ENCODE data around the gene PBX3. TPM values are rescaled to one million over a fixed set of nuclear protein-coding genes. Genes with fewer than 3 reads are reported as not detected.

The PBX3 gene
- total RNA-seq, 4 donors from 2014 or later = 5.1 to 360 (median 44.1) TPM

DNA sequence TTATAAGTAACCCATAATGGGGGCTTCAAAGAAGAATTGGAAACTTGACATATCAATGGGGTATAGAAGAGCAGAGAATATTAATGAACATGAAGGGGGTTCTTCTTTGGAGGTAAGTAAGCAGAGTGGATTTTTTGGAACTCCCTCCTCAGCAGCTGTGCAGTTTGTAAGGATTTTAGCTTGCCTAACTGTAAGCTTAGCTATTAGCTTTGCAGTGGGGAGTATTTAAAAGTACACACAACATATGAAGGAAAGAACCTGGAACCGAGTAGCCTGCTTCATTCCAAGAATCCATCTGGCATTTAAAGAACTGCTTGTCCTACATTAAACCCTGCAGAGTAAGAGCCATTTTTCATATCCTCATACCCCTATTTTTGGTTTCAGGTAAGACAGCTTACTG is 2.2 kb upstream of the PBX3 start:
- Histone ChIP-seq H3K27me3 (no peaks in the 10 kb centered on the region), H3K36me3 (no peaks in the 10 kb centered on the region), H3K9me3 (no peaks in the 10 kb centered on the region), H3K4me1 (no peaks in the 10 kb centered on the region), H3K27ac (no peak overlapping the region), H3K4me3 (no peak overlapping the region)
- DNase-seq = no peak
- intact Hi-C loops (cut with DNase I; ENCODE audit: low total_unique reads) = no loop called here
- TF ChIP-seq, protein P1, sequence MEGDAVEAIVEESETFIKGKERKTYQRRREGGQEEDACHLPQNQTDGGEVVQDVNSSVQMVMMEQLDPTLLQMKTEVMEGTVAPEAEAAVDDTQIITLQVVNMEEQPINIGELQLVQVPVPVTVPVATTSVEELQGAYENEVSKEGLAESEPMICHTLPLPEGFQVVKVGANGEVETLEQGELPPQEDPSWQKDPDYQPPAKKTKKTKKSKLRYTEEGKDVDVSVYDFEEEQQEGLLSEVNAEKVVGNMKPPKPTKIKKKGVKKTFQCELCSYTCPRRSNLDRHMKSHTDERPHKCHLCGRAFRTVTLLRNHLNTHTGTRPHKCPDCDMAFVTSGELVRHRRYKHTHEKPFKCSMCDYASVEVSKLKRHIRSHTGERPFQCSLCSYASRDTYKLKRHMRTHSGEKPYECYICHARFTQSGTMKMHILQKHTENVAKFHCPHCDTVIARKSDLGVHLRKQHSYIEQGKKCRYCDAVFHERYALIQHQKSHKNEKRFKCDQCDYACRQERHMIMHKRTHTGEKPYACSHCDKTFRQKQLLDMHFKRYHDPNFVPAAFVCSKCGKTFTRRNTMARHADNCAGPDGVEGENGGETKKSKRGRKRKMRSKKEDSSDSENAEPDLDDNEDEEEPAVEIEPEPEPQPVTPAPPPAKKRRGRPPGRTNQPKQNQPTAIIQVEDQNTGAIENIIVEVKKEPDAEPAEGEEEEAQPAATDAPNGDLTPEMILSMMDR (IDR thresholded peaks at IDR 0.05) = no peak
- TF ChIP-seq POLR2A (IDR thresholded peaks at IDR 0.05) = no peak

DNA sequence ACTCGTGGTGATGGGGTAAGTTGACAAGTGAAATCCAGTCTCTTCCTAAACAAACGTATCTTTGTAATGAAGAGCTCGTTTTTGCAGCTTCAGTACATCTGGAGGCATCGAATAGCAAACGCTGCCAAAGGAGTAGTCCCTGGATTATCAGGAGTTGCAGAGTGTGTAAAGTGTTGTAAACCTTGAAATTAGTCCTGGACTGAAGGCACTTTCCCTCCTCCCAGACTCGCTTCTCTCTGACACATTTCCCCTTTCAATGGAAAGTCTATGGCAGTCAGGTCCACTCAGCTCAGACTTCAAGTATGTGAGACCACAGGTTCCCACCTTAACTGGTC is 1.5 kb upstream of the PBX3 start:
- H3K27me3 ChIP-seq = no peaks in the 10 kb centered on the region
- TF ChIP-seq POLR2A (IDR thresholded peaks at IDR 0.05) = no peak
- TF ChIP-seq, protein P1 (IDR thresholded peaks at IDR 0.05) = no peak
- peak overlapping the region; percentile 37 to 74 for H3K4me3 ChIP-seq
- H3K27ac ChIP-seq = peak overlapping the region; percentile 88 to 92
- no peak for DNase-seq
- H3K9me3 ChIP-seq = no peaks in the 10 kb centered on the region
- H3K4me1 ChIP-seq = no peaks in the 10 kb centered on the region
- H3K36me3 ChIP-seq = no peaks in the 10 kb centered on the region
- intact Hi-C loops (cut with DNase I; ENCODE audit: low total_unique reads) = no loop called here

DNA sequence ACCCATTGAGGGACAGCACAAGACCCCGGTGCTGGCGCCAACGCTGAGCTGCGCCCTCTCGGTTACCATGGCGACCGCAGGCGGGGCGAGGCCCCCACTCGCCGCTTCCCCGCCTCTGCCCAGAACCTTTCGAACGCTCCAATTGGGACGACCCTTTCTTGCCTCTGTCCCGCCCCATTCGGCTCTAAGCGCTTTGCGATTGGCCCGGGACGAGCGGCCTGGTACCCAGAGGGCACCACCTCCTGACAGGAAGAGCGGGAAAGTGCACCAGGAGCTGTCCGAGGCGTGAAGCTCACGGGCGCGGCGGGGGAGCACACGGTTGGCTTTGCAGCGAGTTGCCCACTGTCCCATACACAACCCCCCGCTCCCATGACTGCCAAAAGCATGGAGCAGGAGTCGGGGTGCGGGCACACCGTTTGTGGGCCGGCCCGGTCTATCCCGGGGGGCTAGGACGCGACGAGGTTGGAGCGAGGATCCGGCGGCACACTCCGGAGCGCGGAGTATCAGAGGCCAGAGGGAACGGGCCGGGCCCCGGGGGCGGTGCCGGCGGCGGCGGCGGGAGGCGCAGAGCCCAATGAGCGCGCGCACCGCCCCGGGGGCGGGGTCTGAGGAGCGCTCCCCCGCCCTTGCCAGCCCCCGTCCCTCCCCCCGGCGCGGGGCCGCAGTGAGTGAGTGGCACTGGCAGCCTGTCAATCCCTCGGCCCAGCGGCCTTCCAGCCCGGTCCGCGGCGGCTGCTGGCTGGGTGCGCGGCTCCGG is 978 bp upstream of the PBX3 start:
- TF ChIP-seq, protein P1 (IDR thresholded peaks at IDR 0.05) = no peak
- TF ChIP-seq POLR2A (IDR thresholded peaks at IDR 0.05) = peak in 1 of 2 donors; percentile 66
- intact Hi-C loops (cut with DNase I; ENCODE audit: low total_unique reads) = no loop called here

DNA sequence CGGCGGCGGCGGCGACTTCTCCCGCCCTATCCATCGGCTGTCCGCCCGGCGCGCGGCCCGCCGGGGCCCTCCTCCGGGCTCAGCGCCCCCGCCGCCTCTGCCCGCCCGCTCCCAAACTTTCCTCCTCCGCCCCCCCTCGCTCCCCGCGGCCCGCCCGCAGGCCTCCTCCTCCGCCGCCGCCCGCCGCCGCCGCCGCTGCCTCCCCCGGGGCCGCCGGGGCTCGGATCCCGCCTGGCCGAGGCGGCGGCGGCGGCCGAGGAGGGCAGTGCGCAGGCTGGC is 460 bp upstream of the PBX3 start:
- no peaks in the 10 kb centered on the region for H3K27me3 ChIP-seq
- peak overlapping the region; percentile 88 to 92 for H3K27ac ChIP-seq
- TF ChIP-seq, protein P1 (IDR thresholded peaks at IDR 0.05) = no peak
- TF ChIP-seq POLR2A (IDR thresholded peaks at IDR 0.05) = no peak
- no peak for DNase-seq
- peak overlapping the region; percentile 37 to 74 for H3K4me3 ChIP-seq
- no peaks in the 10 kb centered on the region for H3K9me3 ChIP-seq
- H3K4me1 ChIP-seq = no peaks in the 10 kb centered on the region
- intact Hi-C loops (cut with DNase I; ENCODE audit: low total_unique reads) = no loop called here
- no peaks in the 10 kb centered on the region for H3K36me3 ChIP-seq

More for the DNA sequence above, 978 bp upstream of the PBX3 start:
- no peaks in the 10 kb centered on the region for H3K27me3 ChIP-seq
- H3K4me3 ChIP-seq = peak overlapping the region; percentile 37 to 74
- no peaks in the 10 kb centered on the region for H3K4me1 ChIP-seq
- H3K9me3 ChIP-seq = no peaks in the 10 kb centered on the region
- H3K36me3 ChIP-seq = no peaks in the 10 kb centered on the region
- peak; percentile 90 to 91 for DNase-seq
- H3K27ac ChIP-seq = peak overlapping the region; percentile 88 to 92

DNA sequence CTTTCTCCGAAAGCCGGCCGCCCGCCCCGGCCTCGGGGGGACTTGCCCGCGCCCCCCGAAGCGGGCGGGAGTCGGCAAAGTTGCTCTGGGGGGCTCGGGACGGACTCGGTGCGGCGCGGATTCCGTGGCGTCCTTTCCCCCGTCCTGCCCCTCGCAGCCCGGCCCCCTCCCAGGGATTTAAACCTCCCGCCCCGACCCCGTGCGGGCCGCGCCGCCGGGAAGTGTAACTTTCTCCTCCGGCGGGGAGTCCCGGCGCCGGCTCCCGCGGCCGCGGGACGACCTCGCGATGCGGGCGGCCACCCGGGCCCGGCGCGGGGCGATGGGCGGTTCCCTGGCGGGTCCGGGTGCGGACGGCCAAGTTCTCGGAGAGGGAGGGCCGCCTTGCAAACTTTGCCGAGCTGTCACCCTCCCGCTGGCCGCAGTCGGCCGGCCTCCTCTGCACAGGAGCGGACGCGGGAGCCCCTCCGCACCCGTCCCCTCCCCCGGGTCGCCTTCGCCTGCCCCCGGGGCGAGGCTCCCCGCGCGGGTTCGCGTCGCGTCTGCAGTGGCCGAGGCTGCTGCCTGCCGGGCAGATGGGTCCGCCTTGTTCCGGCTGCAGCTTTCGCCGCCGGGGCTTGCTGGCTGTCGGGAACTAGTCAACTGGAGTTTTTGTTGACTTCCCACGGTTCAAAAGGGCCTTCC is 732 bp downstream of the PBX3 start:
- no peak for TF ChIP-seq POLR2A (IDR thresholded peaks at IDR 0.05)
- TF ChIP-seq, protein P1 (IDR thresholded peaks at IDR 0.05) = no peak
- intact Hi-C loops (cut with DNase I; ENCODE audit: low total_unique reads) = no loop called here
- H3K36me3 ChIP-seq = no peaks in the 10 kb centered on the region
- no peaks in the 10 kb centered on the region for H3K27me3 ChIP-seq
- H3K9me3 ChIP-seq = no peaks in the 10 kb centered on the region
- peak; percentile 18 to 35 for DNase-seq
- peak overlapping the region; percentile 70 to 74 for H3K4me3 ChIP-seq
- peak overlapping the region; percentile 85 to 92 for H3K27ac ChIP-seq
- H3K4me1 ChIP-seq = no peaks in the 10 kb centered on the region
